Panc1 (cell line): Measurements from ENCODE around the gene SBF2.

Source experiments
- CTCF ChIP-seq: fragments of 450-650 bp; IDR thresholded peaks from 2 replicates; pipeline ENCODE4 v1.5.1; 2017; ENCODE audit warnings: mild to moderate bottlenecking
- REST ChIP-seq, 2 experiments: IDR thresholded peaks; 2 replicates each; pipeline ENCODE4 v1.6.1; 2011 to 2012; ENCODE audit warnings: low read depth in 2 of 2, control low read depth in 1 of 2, low read length in 1 of 2, mild to moderate bottlenecking in 1 of 2, moderate library complexity in 1 of 2; ENCODE audit not compliant: insufficient read depth in 1 of 2

DNA sequence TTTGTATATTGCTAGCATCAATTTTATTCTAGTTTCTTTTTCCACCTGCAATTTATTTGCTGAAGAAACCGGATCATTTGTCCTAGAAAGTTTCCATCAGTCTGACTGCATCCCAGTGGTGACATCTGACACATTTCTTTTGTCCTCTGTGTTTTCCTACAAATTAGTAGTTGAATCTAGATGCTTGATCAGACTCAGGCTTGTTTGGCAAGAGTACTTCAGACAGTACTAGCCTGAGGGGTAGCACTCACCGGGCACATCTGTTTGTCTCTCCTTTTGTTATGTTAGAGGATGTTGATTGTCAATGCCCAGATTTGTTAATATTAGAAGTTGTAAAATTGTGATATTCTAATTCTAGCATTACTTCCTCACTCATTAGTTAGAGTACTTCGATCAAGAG, 425.4 kb downstream of the SBF2 start:
- TF ChIP-seq REST (IDR thresholded peaks at IDR 0.05; ENCODE audit: insufficient read depth in 1 of 2, low read depth in 2 of 2, low read length in 1 of 2), result no peak
- TF ChIP-seq CTCF, result no peak
